Stomach (tissue), 9 donors: ENCODE results near the gene CROT. TPM values are rescaled to one million over a fixed set of nuclear protein-coding genes. Genes with fewer than 3 reads are reported as not detected.

Source experiments
- DNase-seq, 2 donors: peaks; one replicate each; pipeline versions ENCODE4 v3.0.0 to v3.0.0-alpha.2; 2013 to 2019
- H3K27ac ChIP-seq, 5 donors: fragments of 200-600 bp in 4 of 5; sonication (generic) in 4 of 5; one replicate each; pipeline ENCODE4 v1.5.1; 2013 to 2019; ENCODE audit warnings: mild to moderate bottlenecking in 1 of 5, moderate library complexity in 1 of 5
- H3K27me3 ChIP-seq, 3 donors: fragments of 200-600 bp; sonication (generic); one replicate each; pipeline ENCODE4 v1.5.1; 2017 to 2019; ENCODE audit warnings: mixed run types in 1 of 3
- H3K36me3 ChIP-seq, 4 donors: fragments of 200-600 bp; sonication (generic); 1 replicate in 3 of 4; 2 replicates in 1 of 4; pipeline ENCODE4 v1.5.1; 2016 to 2019
- H3K4me1 ChIP-seq, 4 donors: fragments of 200-600 bp; sonication (generic); one replicate each; pipeline ENCODE4 v1.5.1; 2016 to 2019
- H3K4me3 ChIP-seq, 4 donors: fragments of 200-600 bp; sonication (generic) in 3 of 4; one replicate each; pipeline ENCODE4 v1.5.1; 2016 to 2019; ENCODE audit warnings: mild to moderate bottlenecking in 1 of 4
- H3K9me3 ChIP-seq, 4 donors: fragments of 200-600 bp; sonication (generic); one replicate each; pipeline ENCODE4 v1.5.1; 2016 to 2019
- CTCF ChIP-seq, 7 experiments: fragments of 450-650 bp in 4 of 7; fragments of 200-600 bp in 3 of 7; sonication (generic) in 3 of 7; IDR thresholded peaks; one replicate each; pipeline ENCODE4 v1.5.1; 2016 to 2019; ENCODE audit warnings: antibody characterized with exemption in 7 of 7, control low read depth in 2 of 7, mild to moderate bottlenecking in 1 of 7
- EP300 ChIP-seq: sonication (generic); formaldehyde crosslinking; IDR thresholded peaks from one replicate; pipeline ENCODE4 v1.6.1; 2017; ENCODE audit warnings: antibody characterized with exemption
- POLR2A ChIP-seq, 4 donors: fragments of 450-650 bp; IDR thresholded peaks; one replicate each; pipeline ENCODE4 v1.6.1; 2016; ENCODE audit warnings: antibody characterized with exemption in 4 of 4, control low read depth in 2 of 4, mild to moderate bottlenecking in 1 of 4, moderate library complexity in 1 of 4
- POLR2AphosphoS5 ChIP-seq, 3 donors: sonication (generic); formaldehyde crosslinking; IDR thresholded peaks; one replicate each; pipeline ENCODE4 v1.6.1; 2016; ENCODE audit warnings: antibody characterized with exemption in 3 of 3
- WGBS, 5 donors: extraction: QIAGEN DNeasy Blood & Tissue Kit in 3 of 5; methylation state at CpG; one replicate each; pipeline versions ENCODE4 v1.1.5 to v1.1.7; 2013 to 2018; 5-methylcytosine and 5-hydroxymethylcytosine counted together
- intact Hi-C: fragments of 100-400 bp; cut with DNase I; formaldehyde crosslinking; loops from one replicate; pipeline ENCODE4 v1.15.1; 2023; ENCODE audit warnings: low total_unique reads
- polyA plus RNA-seq, 3 donors: library from polyadenylated mRNA; stranded (reverse); fragments of 200-250 nt; gene quantifications; one replicate each; pipeline ENCODE4 v1.2.3, GENCODE V29; 2013
- total RNA-seq, 5 donors: library from RNA; depleted of rRNA; stranded (reverse); fragments of >200 nt; gene quantifications; one replicate each; pipeline versions ENCODE4 v1.1.0 to v1.2.3, GENCODE V29; 2014 to 2016
- donor health status: healthy with polysubstance abuse.
- donor health status: Bipolar disorder and iron deficiency.
- donor health status: healthy.

Gene CROT
- total and polyA plus RNA-seq, 8 donors: 2.9 to 48.7 (median 5.8) TPM

GRCh38 chr7:87426160-87426559 is 80.7 kb downstream of the CROT start:
- DNase-seq: no peak
- Histone ChIP-seq H3K9me3 (no peaks in the 10 kb centered on the region), H3K4me3 (no peak overlapping the region), H3K4me1 (no peaks in the 10 kb centered on the region), H3K27me3 (no peaks in the 10 kb centered on the region), H3K27ac (no peak overlapping the region), H3K36me3 (no peaks in the 10 kb centered on the region)
- intact Hi-C loops: no loop called here
- no peak for TF ChIP-seq CTCF (IDR thresholded peaks at IDR 0.05)
- TF ChIP-seq POLR2A (IDR thresholded peaks at IDR 0.05): no peak
- TF ChIP-seq EP300: no peak
- TF ChIP-seq POLR2AphosphoS5 (IDR thresholded peaks at IDR 0.05): no peak
- 85 to 92% (median 88%) methylated on average over 3 of the region's 3 CpGs for WGBS, 5 donors

GRCh38 chr7:87427288-87427687 is 81.8 kb downstream of the CROT start:
- H3K4me3 ChIP-seq: no peak overlapping the region
- H3K27ac ChIP-seq: no peak overlapping the region
- H3K4me1 ChIP-seq: no peaks in the 10 kb centered on the region
- no peaks in the 10 kb centered on the region for H3K9me3 ChIP-seq
- H3K36me3 ChIP-seq: no peaks in the 10 kb centered on the region
- intact Hi-C loops: no loop called here
- WGBS, 5 donors: 77 to 88% (median 84%) methylated on average over 3 of the region's 3 CpGs
- no peak for TF ChIP-seq POLR2AphosphoS5 (IDR thresholded peaks at IDR 0.05)
- TF ChIP-seq CTCF (IDR thresholded peaks at IDR 0.05): no peak
- TF ChIP-seq EP300: no peak
- TF ChIP-seq POLR2A (IDR thresholded peaks at IDR 0.05): no peak
- no peaks in the 10 kb centered on the region for H3K27me3 ChIP-seq
- DNase-seq: no peak

GRCh38 chr7:87432536-87432935 is 87.1 kb downstream of the CROT start:
- no peak overlapping the region for H3K27ac ChIP-seq
- no peaks in the 10 kb centered on the region for H3K4me1 ChIP-seq
- no peak overlapping the region for H3K4me3 ChIP-seq
- H3K36me3 ChIP-seq: no peaks in the 10 kb centered on the region
- intact Hi-C loops: no loop called here
- no peaks in the 10 kb centered on the region for H3K9me3 ChIP-seq
- no peak for TF ChIP-seq POLR2AphosphoS5 (IDR thresholded peaks at IDR 0.05)
- no peak for TF ChIP-seq EP300
- no peak for DNase-seq
- H3K27me3 ChIP-seq: no peaks in the 10 kb centered on the region
- 89 to 97% (median 93%) methylated on average over 2 of the region's 2 CpGs for WGBS, 5 donors

- Histone ChIP-seq H3K9me3 (no peaks in the 10 kb centered on the region), H3K27ac (no peak overlapping the region), H3K4me1 (no peaks in the 10 kb centered on the region), H3K36me3 (no peaks in the 10 kb centered on the region), H3K27me3 (no peaks in the 10 kb centered on the region), H3K4me3 (no peak overlapping the region)
- intact Hi-C loops: no loop called here
- DNase-seq: no peak
- TF ChIP-seq POLR2AphosphoS5 (IDR thresholded peaks at IDR 0.05) (no peak), EP300 (no peak), CTCF (IDR thresholded peaks at IDR 0.05) (no peak)
Measured at GRCh38 chr7:87435546-87435945, 90.1 kb downstream of the CROT start.

GRCh38 chr7:87445897-87446296 is 100.4 kb downstream of the CROT start:
- no peaks in the 10 kb centered on the region for H3K4me1 ChIP-seq
- H3K9me3 ChIP-seq: no peaks in the 10 kb centered on the region
- H3K4me3 ChIP-seq: no peak overlapping the region
- intact Hi-C loops: no loop called here
- H3K27ac ChIP-seq: no peak overlapping the region
- no peaks in the 10 kb centered on the region for H3K27me3 ChIP-seq
- no peak for DNase-seq
- TF ChIP-seq POLR2A (IDR thresholded peaks at IDR 0.05) (no peak), CTCF (IDR thresholded peaks at IDR 0.05) (no peak), POLR2AphosphoS5 (IDR thresholded peaks at IDR 0.05) (no peak), EP300 (no peak)
- H3K36me3 ChIP-seq: no peaks in the 10 kb centered on the region
- WGBS, 5 donors: 68 to 87% (median 74%) methylated on average over 4 of the region's 4 CpGs
